Fibroblast of mammary gland (primary cell): ENCODE measurements around the gene DHRS2.
A peak's percentile ranks its signal among the peaks of the same experiment; 100 is the strongest.
"Not testable (repeated sequence)": the region's sequence is repeated elsewhere in the genome, so short reads cannot be mapped to it uniquely, and the experiment has no call there.

ENCODE experiments used
- DNase-seq: peaks from one replicate; pipeline ENCODE4 v3.0.0-alpha.2; 2010; ENCODE audit warnings: low read depth
- H3K4me3 ChIP-seq: 2 replicates; pipeline ENCODE4 v1.5.1; 2011; ENCODE audit warnings: low read depth, mild to moderate bottlenecking, low read length, moderate library complexity; ENCODE audit not compliant: control insufficient read depth
- TF ChIP-seq, protein P1 (sequence below): conservative IDR thresholded peaks from 2 replicates; pipeline ENCODE4 v1.5.1; 2011; ENCODE audit warnings: low read depth, low read length, inconsistent platforms; ENCODE audit not compliant: control insufficient read depth, insufficient read depth

Gene DHRS2

DNA sequence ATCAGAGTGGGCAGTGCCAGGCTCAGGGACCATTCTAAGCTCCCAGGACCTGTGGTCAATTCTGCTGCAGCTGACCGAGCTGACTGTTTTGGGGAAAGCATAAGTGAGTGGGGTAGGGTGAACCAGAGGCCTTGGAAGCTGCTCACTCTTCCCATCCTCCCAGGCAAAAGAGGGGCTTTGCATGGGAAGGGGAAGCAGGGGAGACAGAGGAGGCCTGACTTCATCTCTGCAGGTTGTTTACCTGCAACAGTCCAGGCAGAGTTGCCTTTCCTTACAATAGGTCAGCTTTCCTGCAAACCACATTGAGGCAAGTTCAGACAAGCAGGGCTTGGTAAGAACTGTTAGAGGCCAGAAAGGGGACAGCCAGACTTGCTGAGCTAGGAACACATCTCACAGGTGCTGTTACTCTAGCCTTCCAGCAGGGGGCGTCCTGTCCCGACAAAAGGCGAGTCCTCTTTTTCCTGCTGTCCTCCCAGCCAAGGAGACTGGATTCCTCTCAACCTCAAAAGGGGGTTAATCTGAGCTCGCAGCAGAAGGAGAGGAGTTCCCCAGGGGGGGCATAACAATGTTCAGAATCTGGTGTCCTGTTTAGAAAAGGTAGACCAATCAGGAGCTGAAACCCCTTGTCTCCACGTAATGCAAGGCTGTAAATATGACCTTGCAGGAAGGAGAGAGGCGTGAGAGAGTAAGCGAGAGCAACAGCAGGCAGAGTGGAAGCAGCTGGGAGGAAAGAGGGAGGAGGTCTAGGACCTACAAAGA, 4.3 kb upstream of the DHRS2 start:
- no peak overlapping the region for H3K4me3 ChIP-seq
- TF ChIP-seq, protein P1, sequence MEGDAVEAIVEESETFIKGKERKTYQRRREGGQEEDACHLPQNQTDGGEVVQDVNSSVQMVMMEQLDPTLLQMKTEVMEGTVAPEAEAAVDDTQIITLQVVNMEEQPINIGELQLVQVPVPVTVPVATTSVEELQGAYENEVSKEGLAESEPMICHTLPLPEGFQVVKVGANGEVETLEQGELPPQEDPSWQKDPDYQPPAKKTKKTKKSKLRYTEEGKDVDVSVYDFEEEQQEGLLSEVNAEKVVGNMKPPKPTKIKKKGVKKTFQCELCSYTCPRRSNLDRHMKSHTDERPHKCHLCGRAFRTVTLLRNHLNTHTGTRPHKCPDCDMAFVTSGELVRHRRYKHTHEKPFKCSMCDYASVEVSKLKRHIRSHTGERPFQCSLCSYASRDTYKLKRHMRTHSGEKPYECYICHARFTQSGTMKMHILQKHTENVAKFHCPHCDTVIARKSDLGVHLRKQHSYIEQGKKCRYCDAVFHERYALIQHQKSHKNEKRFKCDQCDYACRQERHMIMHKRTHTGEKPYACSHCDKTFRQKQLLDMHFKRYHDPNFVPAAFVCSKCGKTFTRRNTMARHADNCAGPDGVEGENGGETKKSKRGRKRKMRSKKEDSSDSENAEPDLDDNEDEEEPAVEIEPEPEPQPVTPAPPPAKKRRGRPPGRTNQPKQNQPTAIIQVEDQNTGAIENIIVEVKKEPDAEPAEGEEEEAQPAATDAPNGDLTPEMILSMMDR = peak; percentile 96
- DNase-seq = peak; percentile 76

DNA sequence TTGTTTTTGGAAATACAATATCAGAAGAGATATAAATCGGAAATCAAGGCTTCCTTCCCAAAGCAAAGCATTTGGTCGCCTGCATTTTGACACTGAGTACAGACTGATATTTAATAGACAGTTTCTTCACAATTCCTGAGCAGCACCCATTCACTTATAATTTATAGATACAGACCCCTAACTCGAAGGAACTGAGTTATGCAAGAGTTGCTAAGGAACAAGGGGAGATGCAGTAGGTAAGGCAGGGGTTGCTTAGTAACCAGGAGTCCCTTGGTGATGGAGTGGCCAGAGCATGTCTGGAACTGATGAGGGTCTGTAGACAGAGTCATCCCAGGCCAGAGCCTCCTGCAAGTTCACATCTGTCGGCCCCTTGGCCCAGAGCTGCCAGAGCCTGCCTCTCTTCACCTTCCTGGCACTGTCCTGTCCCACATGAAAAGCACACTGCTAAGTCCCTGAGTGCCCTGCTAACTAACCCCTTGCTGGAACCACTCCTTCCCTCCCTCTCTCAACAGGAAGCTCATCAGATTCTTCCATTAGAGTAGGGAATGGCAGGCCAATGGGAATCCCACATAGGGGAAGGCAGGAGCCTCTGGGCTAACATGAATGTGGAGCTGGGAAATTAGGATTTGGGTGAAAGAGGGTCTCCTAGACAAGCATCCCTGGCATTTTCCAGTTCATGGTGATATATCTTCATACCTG, 3.6 kb upstream of the DHRS2 start:
- no peak for DNase-seq
- no peak overlapping the region for H3K4me3 ChIP-seq
- TF ChIP-seq, protein P1 = no peak

DNA sequence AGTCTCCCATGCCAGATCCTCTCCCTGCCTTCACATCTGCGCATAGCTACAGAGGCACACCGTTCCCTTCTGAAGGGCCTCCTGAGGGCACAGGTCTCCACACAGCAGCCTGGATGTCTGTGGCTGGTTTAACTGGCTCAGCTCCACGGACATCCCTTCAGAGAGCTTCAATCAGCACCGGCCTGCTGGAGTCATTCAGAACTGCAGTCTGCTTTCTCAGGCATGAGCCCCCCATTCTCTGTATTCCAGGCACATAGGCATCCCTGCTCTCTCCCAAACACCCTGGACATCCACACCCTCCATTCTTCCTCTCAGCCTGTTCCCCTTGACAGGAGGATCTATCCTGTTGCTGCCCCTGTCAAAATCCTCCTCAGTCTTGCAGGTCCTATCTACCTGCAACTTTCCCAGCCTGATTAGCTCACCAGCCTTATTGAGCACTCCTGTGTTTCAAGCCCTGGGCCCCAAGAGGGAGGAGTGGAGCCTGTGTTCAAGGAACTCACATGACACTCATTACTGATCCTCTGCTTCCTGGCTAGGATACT, 2.9 kb upstream of the DHRS2 start:
- H3K4me3 ChIP-seq = no peak overlapping the region
- TF ChIP-seq, protein P1 = no peak
- no peak for DNase-seq

DNA sequence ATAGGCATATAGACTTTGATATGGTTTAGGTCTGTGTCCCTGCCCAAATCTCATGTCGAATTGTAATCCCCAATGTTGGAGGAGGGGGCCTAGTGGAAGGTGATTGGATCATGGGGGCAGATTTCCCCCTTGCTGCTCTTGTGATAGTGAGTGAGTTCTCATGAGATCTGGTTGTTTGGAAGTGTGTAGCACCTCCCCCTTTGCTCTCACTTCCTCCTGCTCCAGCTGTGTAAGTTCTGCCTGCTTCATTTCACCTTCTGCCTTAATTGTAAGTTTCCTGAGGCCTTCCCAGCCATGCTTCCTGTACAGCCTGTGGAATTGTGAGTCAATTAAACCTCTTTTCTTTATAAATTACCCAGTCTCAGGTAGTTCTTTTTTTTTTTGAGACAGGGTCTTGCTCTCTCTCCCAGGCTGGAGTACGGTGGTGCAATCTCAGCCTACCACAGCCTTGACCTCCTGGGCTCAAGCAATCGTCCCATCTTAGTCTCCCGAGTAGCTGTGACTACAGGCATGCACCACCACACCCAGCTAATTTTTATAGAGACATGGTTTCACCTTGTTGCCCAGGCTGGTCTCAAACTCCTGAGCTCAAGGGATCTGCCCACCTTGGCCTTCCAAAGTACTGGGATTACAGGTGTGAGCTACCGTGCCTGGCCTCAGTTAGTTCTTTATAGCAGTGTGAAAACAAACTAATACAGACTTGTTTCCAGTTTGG, 1.3 kb upstream of the DHRS2 start:
- not testable (repeated sequence) for DNase-seq, H3K4me3 ChIP-seq

- DNase-seq, H3K4me3 ChIP-seq: not testable (repeated sequence)
These were observed 1.1 kb downstream of the DHRS2 start for GRCh38 chr14:23637312-23637654.

DNA sequence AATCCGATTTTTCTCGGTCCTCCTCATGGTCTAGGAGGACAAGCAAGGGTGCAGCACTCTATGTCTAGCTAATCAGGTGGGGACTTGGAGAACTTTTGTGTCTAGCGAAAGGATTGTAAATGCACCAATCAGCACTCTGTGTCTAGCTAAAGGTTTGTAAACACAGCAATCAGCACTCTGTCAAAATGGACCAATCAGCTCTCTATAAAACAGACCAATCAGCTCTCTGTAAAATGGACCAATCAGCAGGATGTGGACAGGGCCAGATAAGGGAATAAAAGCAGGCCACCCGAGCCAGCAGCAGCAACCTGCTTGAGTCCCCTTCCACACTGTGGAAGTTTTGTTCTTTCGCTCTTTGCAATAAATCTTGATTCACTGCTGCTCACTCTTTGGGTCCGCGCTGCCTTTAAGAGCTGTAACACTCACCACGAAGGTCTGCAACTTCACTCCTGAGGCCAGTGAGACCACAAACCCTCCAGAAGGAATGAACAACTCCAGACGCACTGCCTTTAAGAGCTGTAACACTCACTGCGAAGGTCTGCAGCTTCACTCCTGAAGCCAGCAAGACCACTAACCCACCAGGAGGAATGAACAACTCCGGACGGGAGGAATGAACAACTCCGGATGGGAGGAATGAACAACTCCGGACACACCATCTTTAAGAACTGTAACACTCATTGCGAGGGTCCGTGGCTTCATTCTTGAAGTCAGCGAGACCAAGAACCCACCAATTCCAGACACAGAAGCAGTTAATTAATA, 1.7 kb downstream of the DHRS2 start:
- H3K4me3 ChIP-seq, DNase-seq: not testable (repeated sequence)

DNA sequence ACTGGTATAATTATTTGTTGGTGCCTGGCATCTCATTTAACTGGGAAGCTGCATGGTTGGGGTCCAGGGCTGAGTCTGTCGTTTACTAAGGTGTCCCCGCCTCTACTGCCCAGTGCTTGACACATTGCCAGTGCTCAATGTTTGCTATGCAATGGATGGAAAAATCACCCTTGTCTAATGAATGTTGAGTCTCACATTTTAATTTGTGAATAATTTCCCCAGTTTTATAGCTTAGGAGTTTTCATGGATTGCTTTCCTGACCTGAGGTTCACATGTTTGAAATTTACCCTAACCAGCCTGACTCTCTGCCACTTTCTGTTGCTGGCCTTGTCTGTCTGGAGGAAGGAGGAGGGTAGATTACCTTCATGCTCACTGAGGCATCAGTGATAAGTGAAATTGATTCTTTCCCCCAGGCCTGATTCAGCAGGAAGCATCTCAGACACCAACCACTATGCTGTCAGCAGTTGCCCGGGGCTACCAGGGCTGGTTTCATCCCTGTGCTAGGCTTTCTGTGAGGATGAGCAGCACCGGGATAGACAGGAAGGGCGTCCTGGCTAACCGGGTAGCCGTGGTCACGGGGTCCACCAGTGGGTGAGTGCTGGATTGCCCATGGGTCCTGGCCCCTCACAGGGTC, 2.4 kb downstream of the DHRS2 start:
- TF ChIP-seq, protein P1 = no peak
- DNase-seq = no peak

More for the DNA sequence above, 2.4 kb downstream of the DHRS2 start:
- no peak overlapping the region for H3K4me3 ChIP-seq
